ENCODE data around the gene TYK2.

The TYK2 gene

DNA sequence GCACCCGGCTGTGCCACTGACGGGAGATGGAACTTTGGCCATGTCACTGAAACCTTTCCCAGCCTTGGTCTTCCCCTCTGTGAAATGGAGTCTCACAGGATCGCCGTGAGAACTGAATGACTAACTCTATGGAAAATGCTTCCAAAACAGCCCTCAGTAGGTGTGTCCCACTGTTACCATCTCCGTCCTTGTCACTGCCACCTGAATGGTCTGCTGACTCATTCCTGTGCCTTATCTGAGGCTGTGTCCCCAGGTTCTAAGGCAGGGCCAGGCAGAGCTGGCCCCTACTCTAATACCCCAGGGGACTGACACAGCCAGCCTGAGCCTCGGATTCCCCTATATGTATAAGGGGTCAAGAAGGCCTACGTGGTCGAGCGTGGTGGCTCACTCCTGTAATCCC is 18.4 kb upstream of the TYK2 start:
- TF ChIP-seq, protein P1, sequence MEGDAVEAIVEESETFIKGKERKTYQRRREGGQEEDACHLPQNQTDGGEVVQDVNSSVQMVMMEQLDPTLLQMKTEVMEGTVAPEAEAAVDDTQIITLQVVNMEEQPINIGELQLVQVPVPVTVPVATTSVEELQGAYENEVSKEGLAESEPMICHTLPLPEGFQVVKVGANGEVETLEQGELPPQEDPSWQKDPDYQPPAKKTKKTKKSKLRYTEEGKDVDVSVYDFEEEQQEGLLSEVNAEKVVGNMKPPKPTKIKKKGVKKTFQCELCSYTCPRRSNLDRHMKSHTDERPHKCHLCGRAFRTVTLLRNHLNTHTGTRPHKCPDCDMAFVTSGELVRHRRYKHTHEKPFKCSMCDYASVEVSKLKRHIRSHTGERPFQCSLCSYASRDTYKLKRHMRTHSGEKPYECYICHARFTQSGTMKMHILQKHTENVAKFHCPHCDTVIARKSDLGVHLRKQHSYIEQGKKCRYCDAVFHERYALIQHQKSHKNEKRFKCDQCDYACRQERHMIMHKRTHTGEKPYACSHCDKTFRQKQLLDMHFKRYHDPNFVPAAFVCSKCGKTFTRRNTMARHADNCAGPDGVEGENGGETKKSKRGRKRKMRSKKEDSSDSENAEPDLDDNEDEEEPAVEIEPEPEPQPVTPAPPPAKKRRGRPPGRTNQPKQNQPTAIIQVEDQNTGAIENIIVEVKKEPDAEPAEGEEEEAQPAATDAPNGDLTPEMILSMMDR (IDR thresholded peaks at IDR 0.05; ENCODE audit: borderline replicate concordance, control extremely low read depth, extremely low read depth, insufficient read depth, missing control alignments), result no peak
- in situ Hi-C loops (cut with MboI; ENCODE audit: low sequenced_read_pairs, unreplicated experiment), result loop anchor here (25.0 kb wide), 1 partner anchor 462 kb away; the partner anchor contains the start of gene OLFM2
- no peak for DNase-seq (ENCODE audit: low spot score)

DNA sequence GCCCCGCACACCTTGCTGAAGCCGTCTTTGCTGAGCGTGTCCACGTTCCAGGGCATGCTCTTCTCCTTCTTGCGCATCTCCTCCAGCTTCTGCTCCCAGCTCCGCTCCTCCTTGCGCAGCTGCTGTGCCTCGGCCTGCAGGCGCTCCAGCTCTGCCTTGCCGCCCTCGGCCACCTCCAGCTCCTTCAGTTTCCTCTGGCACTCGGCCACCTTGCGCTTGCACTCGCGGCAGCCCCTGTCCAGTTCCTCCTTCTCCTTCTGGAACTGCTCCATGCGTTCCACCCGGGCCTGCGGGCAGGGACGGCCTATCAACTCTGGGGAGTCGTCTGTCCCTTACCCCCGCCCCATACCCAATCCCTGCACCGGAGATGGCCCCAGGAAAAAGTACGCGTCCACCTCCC is 15.5 kb upstream of the TYK2 start:
- TF ChIP-seq, protein P1 (IDR thresholded peaks at IDR 0.05; ENCODE audit: borderline replicate concordance, control extremely low read depth, extremely low read depth, insufficient read depth, missing control alignments), result no peak
- in situ Hi-C loops (cut with MboI; ENCODE audit: low sequenced_read_pairs, unreplicated experiment), result loop anchor here (25.0 kb wide), 1 partner anchor 459 kb away; the partner anchor contains the start of gene OLFM2
- no peak for DNase-seq (ENCODE audit: low spot score)

DNA sequence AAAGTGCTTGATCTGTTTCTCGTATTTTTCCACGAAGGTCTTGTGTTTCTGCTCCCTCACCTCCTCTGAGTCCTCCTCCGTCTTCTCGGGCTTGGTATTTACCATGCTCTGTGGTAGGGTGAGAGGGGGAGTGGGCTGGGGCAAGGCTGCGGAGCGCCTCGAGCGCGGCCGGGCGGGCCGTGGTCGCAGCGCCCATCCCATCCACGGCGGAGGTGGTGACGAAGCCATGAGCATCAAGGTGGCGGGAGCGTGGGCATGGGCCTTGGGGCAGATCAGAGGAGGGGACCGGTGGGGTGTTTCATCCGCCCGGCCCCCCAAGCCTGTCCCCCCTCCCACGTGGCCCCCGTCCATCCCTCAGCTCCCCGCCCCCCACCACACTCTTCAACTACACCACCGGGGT is 15.1 kb upstream of the TYK2 start:
- DNase-seq (ENCODE audit: low spot score), result peak; percentile 15
- TF ChIP-seq, protein P1 (IDR thresholded peaks at IDR 0.05; ENCODE audit: borderline replicate concordance, control extremely low read depth, extremely low read depth, insufficient read depth, missing control alignments), result no peak
- in situ Hi-C loops (cut with MboI; ENCODE audit: low sequenced_read_pairs, unreplicated experiment), result loop anchor here (25.0 kb wide), 1 partner anchor 458 kb away; the partner anchor contains the start of gene OLFM2

DNA sequence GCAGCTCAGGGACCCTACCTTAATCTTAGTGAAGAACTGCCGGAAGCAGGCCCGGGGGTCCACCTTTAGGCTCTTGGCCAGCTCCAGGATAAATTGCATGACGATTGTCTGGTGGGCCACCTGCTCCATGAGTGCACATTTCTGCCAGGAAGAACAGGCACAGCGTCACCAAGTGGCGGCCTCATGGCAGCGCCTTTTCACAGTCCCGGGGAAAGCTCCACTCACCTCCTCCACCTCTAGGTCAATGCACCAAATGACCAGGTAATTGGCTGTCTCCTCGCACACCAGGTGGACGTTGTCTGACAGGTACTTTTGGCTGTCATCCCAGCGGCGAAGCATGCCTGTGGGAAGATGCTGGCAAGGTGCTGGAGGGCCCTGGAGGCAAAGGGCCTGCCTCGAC is 14.6 kb upstream of the TYK2 start:
- TF ChIP-seq, protein P1 (IDR thresholded peaks at IDR 0.05; ENCODE audit: borderline replicate concordance, control extremely low read depth, extremely low read depth, insufficient read depth, missing control alignments), result no peak
- peak; percentile 13 for DNase-seq (ENCODE audit: low spot score)
- in situ Hi-C loops (cut with MboI; ENCODE audit: low sequenced_read_pairs, unreplicated experiment), result loop anchor here (25.0 kb wide), 1 partner anchor 458 kb away; the partner anchor contains the start of gene OLFM2

DNA sequence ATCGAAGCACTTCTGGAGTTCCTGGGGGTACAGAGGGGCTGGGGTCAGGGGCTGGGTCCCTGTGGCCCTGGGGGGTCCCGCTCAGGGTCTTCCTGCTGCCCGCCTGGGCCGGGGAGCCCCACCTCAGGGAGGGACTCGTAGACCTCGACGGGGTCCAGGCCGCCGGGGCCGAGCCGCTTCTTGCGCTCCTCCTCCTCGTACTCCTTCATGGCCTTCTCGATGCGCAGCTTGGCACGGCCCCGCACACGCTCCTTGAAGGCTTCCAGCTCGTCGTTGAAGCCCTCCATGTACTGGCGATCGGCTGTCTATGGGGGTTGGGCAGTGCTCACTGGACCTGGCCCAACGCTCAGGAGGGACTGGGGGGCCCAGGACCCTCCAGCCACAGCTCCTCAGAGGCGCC is 12.8 kb upstream of the TYK2 start:
- DNase-seq (ENCODE audit: low spot score), result no peak
- in situ Hi-C loops (cut with MboI; ENCODE audit: low sequenced_read_pairs, unreplicated experiment), result loop anchor here (25.0 kb wide), 1 partner anchor 456 kb away; the partner anchor contains the start of gene OLFM2
- TF ChIP-seq, protein P1 (IDR thresholded peaks at IDR 0.05; ENCODE audit: borderline replicate concordance, control extremely low read depth, extremely low read depth, insufficient read depth, missing control alignments), result no peak

DNA sequence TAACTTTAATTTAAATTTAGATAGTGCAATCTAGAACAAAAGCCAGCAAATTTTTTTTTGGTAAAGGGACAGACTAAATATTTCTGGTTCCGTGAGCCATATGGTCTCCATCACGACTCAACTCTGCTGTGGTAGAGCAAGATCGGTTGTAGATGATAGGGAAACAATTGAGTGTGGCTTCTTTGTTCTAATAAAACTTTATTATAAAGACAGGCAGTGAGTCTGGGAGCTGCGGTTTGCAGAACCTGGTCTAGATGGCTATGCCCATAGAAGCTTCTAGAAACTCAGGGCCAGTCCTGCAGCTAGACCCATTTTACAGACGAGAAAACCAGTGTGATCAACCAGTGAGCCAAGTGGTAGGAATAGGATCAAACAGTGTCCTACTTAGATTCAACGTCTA is 11.7 kb upstream of the TYK2 start:
- TF ChIP-seq, protein P1 (IDR thresholded peaks at IDR 0.05; ENCODE audit: borderline replicate concordance, control extremely low read depth, extremely low read depth, insufficient read depth, missing control alignments), result no peak
- no peak for DNase-seq (ENCODE audit: low spot score)
- in situ Hi-C loops (cut with MboI; ENCODE audit: low sequenced_read_pairs, unreplicated experiment), result loop anchor here (25.0 kb wide), 1 partner anchor 455 kb away; the partner anchor contains the start of gene OLFM2

Data from GM13976 (cell line).